Suprapubic skin (tissue), 4 donors: ENCODE results near the gene CELSR3.

Experiments used
- CTCF ChIP-seq, 2 donors: fragments of 200-600 bp in 1 of 2; fragments of 450-650 bp in 1 of 2; sonication (generic) in 1 of 2; IDR thresholded peaks; one replicate each; pipeline ENCODE4 v1.5.1; 2016 to 2019; ENCODE audit warnings: antibody characterized with exemption in 2 of 2, mild to moderate bottlenecking in 1 of 2, moderate library complexity in 1 of 2
- POLR2A ChIP-seq, 2 donors: fragments of 450-650 bp; IDR thresholded peaks; one replicate each; pipeline ENCODE4 v1.6.1; 2017; ENCODE audit warnings: antibody characterized with exemption in 2 of 2, mild to moderate bottlenecking in 2 of 2, moderate library complexity in 2 of 2
- POLR2AphosphoS5 ChIP-seq, 3 donors: sonication (generic); formaldehyde crosslinking; IDR thresholded peaks; one replicate each; pipeline ENCODE4 v1.6.1; 2017; ENCODE audit warnings: antibody characterized with exemption in 3 of 3

GRCh38 chr3:48685603-48686511, 23.2 kb upstream of the CELSR3 start, which contains the start of gene NCKIPSD:
- TF ChIP-seq CTCF (IDR thresholded peaks at IDR 0.05) (peak; percentile 75 to 89), POLR2A (IDR thresholded peaks at IDR 0.05) (peak in 1 of 2 donors; percentile 26), POLR2AphosphoS5 (IDR thresholded peaks at IDR 0.05) (peak in 1 of 3 donors; percentile 34)
